ENCODE measurements around the gene ARMC2. TPM values are rescaled to one million over a fixed set of nuclear protein-coding genes. Genes with fewer than 3 reads are reported as not detected.
A peak's percentile ranks its signal among the peaks of the same experiment; 100 is the strongest.
"Not testable (repeated sequence)": the region's sequence is repeated elsewhere in the genome, so short reads cannot be mapped to it uniquely, and the experiment has no call there.

The ARMC2 gene
- total and polyA plus RNA-seq, 8 donors = 7.8 to 30.0 (median 24.9) TPM

- DNase-seq (no peak), ATAC-seq (peak; percentile 66)
- Histone ChIP-seq H3K4me3 (no peak overlapping the region), H3K36me3 (no peaks in the 10 kb centered on the region), H3K9me3 (no peaks in the 10 kb centered on the region), H3K27ac (no peak overlapping the region), H3K27me3 (no peaks in the 10 kb centered on the region), H3K4me1 (no peaks in the 10 kb centered on the region)
- no peak for TF ChIP-seq CTCF (IDR thresholded peaks at IDR 0.05)
- intact Hi-C loops (cut with DNase I) = no loop called here
These were observed 40.5 kb downstream of the ARMC2 start for GRCh38 chr6:108888745-108889144.

DNA sequence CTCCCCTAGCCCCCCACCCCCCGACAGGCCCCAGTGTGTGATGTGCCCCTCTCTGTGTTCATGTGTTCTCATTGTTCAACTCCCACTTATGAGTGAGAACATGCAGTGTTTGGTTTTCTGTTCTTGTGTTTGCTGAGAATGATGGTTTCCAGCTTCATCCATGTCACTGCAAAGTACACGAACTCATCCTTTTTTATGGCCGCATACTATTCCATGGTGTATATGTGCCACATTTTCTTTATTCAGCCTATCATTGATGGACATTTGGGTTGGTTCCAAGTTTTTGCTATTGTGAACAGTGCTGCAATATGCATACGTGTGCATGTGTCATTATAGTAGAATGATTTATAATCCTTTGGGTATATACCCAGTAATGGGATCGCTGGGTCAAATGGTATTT is 42.7 kb downstream of the ARMC2 start:
- intact Hi-C loops (cut with DNase I) = loop anchor here in 1 of 2 donors (5.0 to 10.0 kb wide), 2 partner anchors 174 to 344 kb away; no protein-coding TSS in a partner anchor
- H3K27ac ChIP-seq, ATAC-seq: not testable (repeated sequence)

DNA sequence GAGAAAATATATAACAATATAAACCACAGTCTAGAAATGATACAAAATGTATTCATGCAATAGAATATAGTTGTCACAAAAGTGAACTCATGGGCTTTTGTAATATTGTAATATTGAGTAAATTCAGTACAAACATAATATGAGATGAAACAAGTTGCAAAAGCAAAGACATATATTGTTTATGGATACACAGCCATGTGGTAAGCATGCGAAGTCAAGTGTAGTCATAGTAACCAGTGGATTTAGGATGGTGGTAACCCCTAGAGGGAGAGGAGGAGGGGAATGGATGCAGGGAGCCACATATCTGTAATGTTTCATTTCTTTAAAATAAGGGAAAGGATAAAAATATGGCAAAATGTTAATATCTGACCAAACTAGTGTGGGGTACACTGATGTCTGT is 47.3 kb downstream of the ARMC2 start:
- DNase-seq (no peak), ATAC-seq (peak; percentile 17)
- H3K27ac ChIP-seq = peak overlapping the region; percentile 68 to 82
- H3K4me1 ChIP-seq = peaks cover 6 to 29% of the 10 kb centered on the region in 2 donors
- no peaks in the 10 kb centered on the region for H3K27me3 ChIP-seq
- H3K36me3 ChIP-seq = no peaks in the 10 kb centered on the region
- TF ChIP-seq CTCF (IDR thresholded peaks at IDR 0.05) = no peak
- intact Hi-C loops (cut with DNase I) = loop anchor here in 1 of 2 donors (10.0 kb wide), 1 partner anchor 169 kb away; no protein-coding TSS in a partner anchor
- H3K4me3 ChIP-seq = no peak overlapping the region
- no peaks in the 10 kb centered on the region for H3K9me3 ChIP-seq

More for the DNA sequence above, 42.7 kb downstream of the ARMC2 start:
- DNase-seq, H3K36me3 ChIP-seq, H3K9me3 ChIP-seq, H3K4me3 ChIP-seq, H3K4me1 ChIP-seq, H3K27me3 ChIP-seq: not testable (repeated sequence)

GRCh38 chr6:108896111-108896661 is 48.0 kb downstream of the ARMC2 start:
- H3K27me3 ChIP-seq = no peaks in the 10 kb centered on the region
- DNase-seq (peak in 1 of 4 donors; percentile 48), ATAC-seq (peak; percentile 46)
- no peaks in the 10 kb centered on the region for H3K9me3 ChIP-seq
- intact Hi-C loops (cut with DNase I) = loop anchor here in 1 of 2 donors (10.0 kb wide), 1 partner anchor 169 kb away; no protein-coding TSS in a partner anchor
- H3K4me1 ChIP-seq = peaks cover 6 to 35% of the 10 kb centered on the region in 2 donors
- no peak overlapping the region for H3K4me3 ChIP-seq
- H3K36me3 ChIP-seq = no peaks in the 10 kb centered on the region
- peak overlapping the region; percentile 68 to 82 for H3K27ac ChIP-seq
- TF ChIP-seq CTCF (IDR thresholded peaks at IDR 0.05) = no peak

DNA sequence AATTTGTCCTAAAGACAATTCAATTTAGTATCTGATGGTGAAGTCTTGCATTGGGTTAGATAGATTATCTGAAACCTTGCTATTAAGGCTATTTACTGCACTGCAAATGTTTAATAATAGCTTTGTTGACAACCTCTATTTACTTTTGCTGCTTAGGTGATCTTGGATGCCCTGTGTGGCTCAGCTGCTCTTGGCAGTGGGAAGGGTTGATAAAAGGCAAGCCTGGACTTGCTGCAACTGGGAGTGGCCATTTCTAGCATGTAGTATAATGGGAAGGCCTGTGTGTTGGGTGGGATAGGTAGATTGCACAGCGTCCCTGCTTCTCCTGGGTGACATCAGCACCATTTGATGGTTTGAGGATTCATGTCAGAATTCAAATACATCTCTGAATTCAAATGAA is 49.1 kb downstream of the ARMC2 start:
- no peak overlapping the region for H3K27ac ChIP-seq
- ATAC-seq = peak; percentile 31
- no peak for DNase-seq
- no peak for TF ChIP-seq CTCF (IDR thresholded peaks at IDR 0.05)
- no peaks in the 10 kb centered on the region for H3K36me3 ChIP-seq
- H3K4me1 ChIP-seq = peaks cover 6 to 47% of the 10 kb centered on the region in 2 donors
- H3K27me3 ChIP-seq = no peaks in the 10 kb centered on the region
- intact Hi-C loops (cut with DNase I) = loop anchor here in 1 of 2 donors (10.0 kb wide), 1 partner anchor 167 kb away; no protein-coding TSS in a partner anchor
- H3K4me3 ChIP-seq = no peak overlapping the region
- no peaks in the 10 kb centered on the region for H3K9me3 ChIP-seq
